ENCODE measurements around the gene TLE6. TPM values are rescaled to one million over a fixed set of nuclear protein-coding genes. Genes with fewer than 3 reads are reported as not detected.
A peak's percentile ranks its signal among the peaks of the same experiment; 100 is the strongest.

Gene TLE6
- total RNA-seq, 2 donors from 2014 or later: 0.33 TPM; not detected in 1

- WGBS, 2 donors: 26 to 66% methylated on average over 2 to 10 of the region's 10 CpGs
- H3K9me3 ChIP-seq: no peaks in the 10 kb centered on the region
- intact Hi-C loops (cut with DNase I): no loop called here
- H3K4me3 ChIP-seq: no peak overlapping the region
- peak overlapping the region; percentile 62 to 73 (median 69) for H3K27ac ChIP-seq
- peak; percentile 68 to 85 (median 73) for DNase-seq
- no peaks in the 10 kb centered on the region for H3K36me3 ChIP-seq (replicated peaks in 1 of 2; ENCODE audit: insufficient read depth in 1 of 2, low read depth in 2 of 2)
- ATAC-seq: peak; percentile 28
- peaks cover 37% of the 10 kb centered on the region for H3K4me1 ChIP-seq
- H3K27me3 ChIP-seq: no peaks in the 10 kb centered on the region
- TF ChIP-seq POLR2A (IDR thresholded peaks at IDR 0.05): no peak
- peak in 1 of 7 experiments; percentile 2 for TF ChIP-seq CTCF (IDR thresholded peaks at IDR 0.05)
These were observed 378 bp downstream of the TLE6 start for GRCh38 chr19:2977746-2978138.

- TF ChIP-seq POLR2A (IDR thresholded peaks at IDR 0.05) (no peak), CTCF (IDR thresholded peaks at IDR 0.05) (no peak)
- peak; percentile 37 to 72 (median 44) for DNase-seq
- Histone ChIP-seq H3K4me1 (peaks cover 42% of the 10 kb centered on the region), H3K27ac (peak overlapping the region; percentile 62 to 73 (median 69)), H3K36me3 (replicated peaks in 1 of 2; ENCODE audit: insufficient read depth in 1 of 2, low read depth in 2 of 2) (no peaks in the 10 kb centered on the region), H3K9me3 (no peaks in the 10 kb centered on the region), H3K27me3 (no peaks in the 10 kb centered on the region), H3K4me3 (no peak overlapping the region)
- WGBS, 2 donors: 24 to 48% methylated on average over 5 to 11 of the region's 11 CpGs
- no peak for ATAC-seq
- intact Hi-C loops (cut with DNase I): no loop called here
These were observed 903 bp downstream of the TLE6 start for GRCh38 chr19:2978166-2978767.

GRCh38 chr19:2978772-2979171, 1.4 kb downstream of the TLE6 start:
- H3K4me3 ChIP-seq: no peak overlapping the region
- DNase-seq (no peak), ATAC-seq (no peak)
- no peak for TF ChIP-seq CTCF (IDR thresholded peaks at IDR 0.05)
- TF ChIP-seq POLR2A (IDR thresholded peaks at IDR 0.05): no peak
- intact Hi-C loops (cut with DNase I): no loop called here
- WGBS, 2 donors: 62 to 67% methylated on average over 9 of the region's 9 CpGs
- no peaks in the 10 kb centered on the region for H3K27me3 ChIP-seq
- H3K27ac ChIP-seq: peak overlapping the region in 2 of 4 donors; percentile 62 to 72
- H3K4me1 ChIP-seq: peaks cover 47% of the 10 kb centered on the region
- H3K36me3 ChIP-seq (replicated peaks in 1 of 2; ENCODE audit: insufficient read depth in 1 of 2, low read depth in 2 of 2): no peaks in the 10 kb centered on the region
- no peaks in the 10 kb centered on the region for H3K9me3 ChIP-seq

- no peak for TF ChIP-seq POLR2A (IDR thresholded peaks at IDR 0.05)
- Histone ChIP-seq H3K9me3 (no peaks in the 10 kb centered on the region), H3K4me1 (peaks cover 43% of the 10 kb centered on the region), H3K27me3 (no peaks in the 10 kb centered on the region), H3K4me3 (no peak overlapping the region), H3K27ac (peak overlapping the region in 1 of 4 donors; percentile 59), H3K36me3 (replicated peaks in 1 of 2; ENCODE audit: insufficient read depth in 1 of 2, low read depth in 2 of 2) (no peaks in the 10 kb centered on the region)
- WGBS, 2 donors: 76 to 78% methylated on average over 5 of the region's 5 CpGs
- DNase-seq (no peak), ATAC-seq (no peak)
- intact Hi-C loops (cut with DNase I): no loop called here
These were observed 4.5 kb downstream of the TLE6 start for GRCh38 chr19:2981898-2982297.

- TF ChIP-seq POLR2A (IDR thresholded peaks at IDR 0.05) (peak in 1 of 3 donors; percentile 11), CTCF (IDR thresholded peaks at IDR 0.05) (no peak)
- WGBS, 2 donors: 23 to 36% methylated on average over 4 to 7 of the region's 8 CpGs
- peak overlapping the region; percentile 59 to 83 (median 72) for H3K27ac ChIP-seq
- intact Hi-C loops (cut with DNase I): no loop called here
- H3K4me1 ChIP-seq: peaks cover 39% of the 10 kb centered on the region
- ATAC-seq: no peak
- no peaks in the 10 kb centered on the region for H3K27me3 ChIP-seq
- H3K4me3 ChIP-seq: no peak overlapping the region
- DNase-seq: no peak
- no peaks in the 10 kb centered on the region for H3K36me3 ChIP-seq (replicated peaks in 1 of 2; ENCODE audit: insufficient read depth in 1 of 2, low read depth in 2 of 2)
- H3K9me3 ChIP-seq: no peaks in the 10 kb centered on the region
These were observed 5.2 kb downstream of the TLE6 start for GRCh38 chr19:2982561-2982960.

All from body of pancreas (tissue), 4 donors.